Bone marrow (tissue), 2 donors: ENCODE measurements around the gene NAGLU.

Experiments
- DNase-seq, 2 donors: peaks; one replicate each; lab custom pipeline; 2025; lab: John Stamatoyannopoulos, UW

The NAGLU gene

DNA sequence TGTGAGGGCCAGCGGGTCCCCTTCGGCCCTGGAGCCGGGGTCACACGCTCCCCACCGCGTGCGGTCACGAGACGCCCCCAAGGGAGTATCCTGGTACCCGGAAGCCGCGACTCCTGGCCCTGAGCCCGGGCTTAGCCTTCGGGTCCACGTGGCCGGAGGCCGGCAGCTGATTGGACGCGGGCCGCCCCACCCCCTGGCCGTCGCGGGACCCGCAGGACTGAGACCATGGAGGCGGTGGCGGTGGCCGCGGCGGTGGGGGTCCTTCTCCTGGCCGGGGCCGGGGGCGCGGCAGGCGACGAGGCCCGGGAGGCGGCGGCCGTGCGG is at the start of gene NAGLU:
NAGLU (plus strand) TSS at position 194 of the 324 bp plus-strand sequence; CDS start at position 226, 32 bp downstream.
- DNase-seq, result peak; percentile 74 to 84

GRCh38 chr17:42488032-42488431 is 48.0 kb upstream of the NAGLU start:
- no peak for DNase-seq

DNA sequence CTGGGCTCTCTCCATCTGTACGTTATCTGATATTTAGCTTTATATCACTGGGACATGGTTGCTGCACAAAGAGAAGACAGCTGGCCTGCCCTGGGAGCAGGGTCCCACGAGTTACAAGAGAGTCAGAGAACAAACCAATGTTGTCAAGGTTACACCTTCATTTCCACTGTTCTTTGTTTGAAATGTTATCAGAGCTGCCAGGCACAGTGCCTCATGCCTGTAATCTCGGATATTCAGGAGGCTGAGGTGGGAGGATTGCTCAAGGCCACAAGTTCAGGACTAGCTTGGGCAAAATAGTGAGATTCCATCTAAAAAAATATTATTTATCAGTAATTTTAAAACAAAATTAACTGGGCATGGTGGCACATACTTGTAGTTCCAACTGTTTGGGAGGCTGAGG is 42.7 kb upstream of the NAGLU start:
- DNase-seq, result no peak

- no peak for DNase-seq
These were observed 41.4 kb upstream of the NAGLU start for GRCh38 chr17:42494673-42495072.

- no peak for DNase-seq
These were observed 37.2 kb upstream of the NAGLU start for GRCh38 chr17:42498828-42499227.

GRCh38 chr17:42502091-42502490 is 34.0 kb upstream of the NAGLU start:
- no peak for DNase-seq

GRCh38 chr17:42502926-42503325 is 33.1 kb upstream of the NAGLU start:
- no peak for DNase-seq

- no peak for DNase-seq
These were observed 28.4 kb upstream of the NAGLU start for GRCh38 chr17:42507671-42508070.

DNA sequence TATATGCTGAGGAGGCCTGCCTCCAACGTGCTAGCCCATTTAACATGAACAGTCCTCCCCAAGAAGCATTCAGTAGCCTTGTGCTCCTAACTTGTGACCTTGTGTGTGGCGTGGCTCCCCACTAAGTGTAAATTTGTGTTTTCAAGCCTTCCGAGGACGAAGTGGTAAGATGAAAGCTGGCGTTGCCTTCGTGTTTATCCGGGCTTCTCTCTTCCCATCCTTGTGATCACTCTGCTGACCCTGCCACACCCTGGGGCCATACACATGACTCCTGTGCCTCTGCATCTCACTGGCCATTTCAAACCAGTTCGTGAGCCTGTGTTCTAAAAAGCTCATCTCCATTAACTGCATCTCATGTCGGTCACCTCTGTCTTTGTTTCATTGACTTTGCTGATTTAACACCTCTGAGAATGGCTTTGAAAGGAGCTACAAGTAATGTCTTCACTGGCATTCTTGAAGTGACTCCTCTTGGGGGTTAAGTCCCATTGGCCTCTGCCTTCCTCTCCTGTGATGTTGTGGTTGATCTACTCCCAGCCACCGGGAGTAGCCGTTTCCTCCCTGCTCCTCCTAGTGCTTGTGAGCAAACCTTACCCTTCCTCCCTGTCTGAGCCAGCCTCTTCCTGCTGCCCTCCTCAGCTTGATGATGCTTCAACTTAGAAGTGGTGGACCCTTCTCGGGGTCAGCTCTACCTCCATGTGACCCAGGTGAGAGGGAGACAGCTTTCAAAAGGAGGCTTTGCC is 27.4 kb upstream of the NAGLU start:
- DNase-seq, result no peak

DNA sequence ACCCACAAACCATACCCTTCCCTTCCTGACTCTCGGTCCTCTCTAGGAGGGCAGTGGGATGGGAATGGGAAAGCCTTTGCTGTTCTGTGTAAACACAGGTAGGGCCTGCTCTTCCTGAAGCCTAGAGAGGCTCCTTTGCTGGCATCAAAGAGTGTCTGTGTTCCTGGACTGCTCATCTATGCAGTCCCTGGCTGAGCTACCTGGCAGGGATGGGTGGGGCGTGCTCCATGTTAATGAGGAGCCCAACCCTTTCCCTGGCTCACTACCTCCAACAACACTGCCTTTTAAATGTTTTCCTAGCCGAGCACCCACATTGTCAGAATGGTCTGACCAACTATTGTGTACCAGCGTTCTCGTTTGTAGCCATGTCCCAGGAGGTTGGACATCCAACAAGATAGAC is 26.6 kb upstream of the NAGLU start:
- no peak for DNase-seq

GRCh38 chr17:42509841-42510240 is 26.2 kb upstream of the NAGLU start:
- DNase-seq, result peak in 1 of 2 donors; percentile 59

DNA sequence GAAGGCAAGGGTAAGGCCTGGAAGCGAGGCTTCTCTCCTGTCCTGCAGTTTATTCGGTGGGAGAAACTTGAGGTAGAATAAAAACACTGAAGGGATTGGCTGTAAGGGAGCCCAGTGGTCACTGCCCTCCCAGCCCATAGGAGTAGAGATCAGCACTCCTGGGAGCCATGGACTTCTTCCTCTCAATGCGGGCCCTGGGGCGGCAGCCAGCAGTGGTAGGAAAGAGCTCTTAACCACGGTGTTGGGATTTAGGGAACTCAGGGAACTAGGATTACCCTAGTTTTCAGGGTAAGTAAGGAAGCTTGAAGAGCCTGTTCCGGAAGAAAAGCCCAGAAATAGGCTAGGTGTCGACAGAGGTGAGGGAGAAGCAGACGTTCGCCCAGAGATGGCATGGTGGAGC is 23.8 kb upstream of the NAGLU start:
- DNase-seq, result no peak

- DNase-seq, result no peak
These were observed 23.2 kb upstream of the NAGLU start for GRCh38 chr17:42512733-42513251.

DNA sequence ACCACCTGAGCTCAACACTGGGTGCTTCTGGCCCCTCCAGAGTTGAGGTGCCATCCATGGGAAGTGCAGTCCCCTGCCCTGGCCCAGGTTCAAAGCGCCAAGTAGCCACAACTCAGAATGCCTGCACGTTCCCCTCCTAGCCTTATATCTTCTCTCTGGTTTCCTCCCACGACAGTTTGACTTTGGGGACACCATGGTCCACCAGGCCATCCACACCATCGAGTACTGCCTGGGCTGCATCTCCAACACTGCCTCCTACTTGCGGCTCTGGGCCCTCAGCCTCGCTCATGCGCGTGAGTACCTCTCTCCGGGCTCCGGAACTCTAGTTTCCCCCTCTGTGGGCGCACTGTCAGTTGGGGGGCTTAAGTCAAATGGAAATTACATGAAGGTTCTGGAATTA is 22.4 kb upstream of the NAGLU start:
- DNase-seq, result no peak

GRCh38 chr17:42514279-42514678 is 21.8 kb upstream of the NAGLU start:
- no peak for DNase-seq

GRCh38 chr17:42514867-42515266 is 21.2 kb upstream of the NAGLU start:
- no peak for DNase-seq

- peak; percentile 59 to 65 for DNase-seq
These were observed 18.5 kb upstream of the NAGLU start for GRCh38 chr17:42517516-42517915.

- DNase-seq, result peak; percentile 40 to 79
These were observed 17.8 kb upstream of the NAGLU start for GRCh38 chr17:42518046-42518754.

DNA sequence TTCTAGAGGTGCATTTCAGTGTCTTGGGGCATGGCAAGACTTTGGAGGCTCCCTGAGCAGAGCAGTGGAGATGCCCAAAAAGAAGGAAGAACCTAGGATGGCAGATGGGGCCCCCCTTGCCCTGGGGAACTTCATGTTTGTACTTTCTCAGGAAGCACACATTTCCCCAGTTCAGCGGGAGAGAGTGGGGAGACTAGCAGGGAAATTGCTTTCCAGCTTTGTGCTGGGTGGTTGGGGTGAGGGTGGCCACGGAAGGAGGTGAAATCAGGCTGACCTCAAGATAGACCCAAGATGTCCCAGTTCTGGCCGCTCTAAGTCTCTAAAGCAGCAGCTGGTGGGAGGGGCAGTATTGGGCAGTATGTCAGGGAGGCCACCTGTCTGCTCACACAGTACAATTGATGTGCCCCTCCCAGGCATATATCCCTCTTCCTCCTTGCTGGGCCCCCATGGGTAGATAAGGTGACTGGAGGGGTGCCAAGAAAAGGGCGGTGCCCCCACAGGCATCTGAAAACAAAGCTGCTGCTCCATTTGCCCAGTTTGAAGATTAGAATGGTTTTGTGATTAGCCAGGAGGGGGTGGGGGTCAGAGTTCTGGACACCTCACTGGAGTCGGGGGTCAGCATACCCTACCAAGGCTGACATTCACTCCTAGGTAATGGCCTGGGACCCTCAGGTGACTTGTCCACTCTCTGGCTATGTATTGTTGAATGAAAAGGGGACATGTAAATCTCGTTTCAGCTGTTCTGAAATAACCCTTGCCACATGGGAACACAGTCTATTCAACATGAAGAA is 17.1 kb upstream of the NAGLU start:
- DNase-seq, result peak in 1 of 2 donors; percentile 40

- peak in 1 of 2 donors; percentile 15 for DNase-seq
These were observed 16.2 kb upstream of the NAGLU start for GRCh38 chr17:42519546-42520491.

GRCh38 chr17:42520540-42520951 is 15.5 kb upstream of the NAGLU start:
- no peak for DNase-seq
